Measurements from ENCODE around the gene IER5L.

DNA sequence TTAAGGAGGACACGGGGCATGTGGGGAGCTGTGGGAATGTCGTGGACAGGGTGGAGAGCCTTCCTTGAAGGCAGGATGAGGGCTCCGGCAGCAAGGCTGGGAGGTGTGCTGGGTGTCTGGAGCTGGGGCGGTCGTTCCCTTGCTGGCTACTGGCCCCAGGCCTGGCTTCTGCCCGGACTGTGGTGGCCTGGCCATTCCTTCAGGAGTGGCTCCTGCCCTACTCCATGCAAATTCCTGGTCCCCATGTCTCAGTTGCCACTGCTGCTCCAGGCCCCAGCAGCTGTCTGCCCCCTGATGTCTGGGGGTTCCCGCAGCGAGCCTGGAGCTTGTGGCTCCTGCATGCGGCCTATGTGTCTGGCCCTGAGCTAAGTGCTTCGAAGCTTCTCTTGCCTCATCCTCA is 21.9 kb downstream of the IER5L start:
- TF ChIP-seq CTCF (optimal IDR thresholded peaks at IDR 0.05 in 1 of 3, IDR thresholded peaks at IDR 0.05 in 1 of 3, conservative IDR thresholded peaks at IDR 0.05 in 1 of 3; ENCODE audit: extremely low read depth in 1 of 3, insufficient read depth in 2 of 3, low read length in 3 of 3) = no peak
- TF ChIP-seq EZH2 (IDR thresholded peaks at IDR 0.05; ENCODE audit: low read length) = no peak
